ENCODE data around the gene GDF15.

DNA sequence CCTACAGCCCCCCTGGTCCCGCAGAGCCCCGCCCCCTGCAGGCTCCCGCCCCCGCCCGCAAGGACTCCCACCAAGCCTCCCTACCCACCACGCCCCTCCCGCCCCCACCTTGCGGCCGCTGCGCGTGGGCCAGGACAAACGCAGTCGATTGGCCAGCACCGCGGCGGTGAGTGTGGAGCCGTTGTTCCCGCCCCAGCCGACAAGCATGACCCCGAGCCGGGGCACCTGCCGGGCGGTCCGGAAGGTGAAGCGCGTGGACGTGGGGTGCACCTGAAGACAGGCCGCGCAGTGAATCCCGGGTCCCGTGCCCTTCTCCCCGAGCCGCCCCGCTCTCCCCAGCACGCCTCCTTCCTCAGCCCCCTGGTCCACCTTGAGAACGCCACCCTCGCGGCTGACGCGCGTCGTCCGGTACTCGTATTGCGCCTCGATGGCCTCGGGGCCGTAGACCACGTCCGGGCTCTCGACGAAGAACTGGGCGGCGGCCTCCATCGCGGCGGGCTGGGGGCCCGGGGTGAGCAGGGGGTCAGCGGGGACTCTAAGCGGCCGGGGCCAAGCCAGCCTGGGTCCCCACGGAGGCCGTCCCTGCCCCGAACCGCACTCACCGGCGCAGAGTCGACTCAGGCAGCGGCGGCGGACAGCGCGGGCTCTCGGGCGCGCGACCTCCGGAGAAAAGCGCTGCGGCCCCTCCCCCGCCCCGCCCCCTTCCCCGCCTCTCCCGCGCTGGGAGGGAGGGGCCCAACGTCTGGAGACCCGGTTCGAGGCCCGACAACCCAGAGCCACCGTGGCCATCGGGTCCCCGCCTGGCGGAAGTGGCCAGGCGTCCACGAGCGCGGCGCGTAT lies 51.8 kb downstream of the GDF15 start, which contains the start of gene ISYNA1:
- TF ChIP-seq, protein P1, sequence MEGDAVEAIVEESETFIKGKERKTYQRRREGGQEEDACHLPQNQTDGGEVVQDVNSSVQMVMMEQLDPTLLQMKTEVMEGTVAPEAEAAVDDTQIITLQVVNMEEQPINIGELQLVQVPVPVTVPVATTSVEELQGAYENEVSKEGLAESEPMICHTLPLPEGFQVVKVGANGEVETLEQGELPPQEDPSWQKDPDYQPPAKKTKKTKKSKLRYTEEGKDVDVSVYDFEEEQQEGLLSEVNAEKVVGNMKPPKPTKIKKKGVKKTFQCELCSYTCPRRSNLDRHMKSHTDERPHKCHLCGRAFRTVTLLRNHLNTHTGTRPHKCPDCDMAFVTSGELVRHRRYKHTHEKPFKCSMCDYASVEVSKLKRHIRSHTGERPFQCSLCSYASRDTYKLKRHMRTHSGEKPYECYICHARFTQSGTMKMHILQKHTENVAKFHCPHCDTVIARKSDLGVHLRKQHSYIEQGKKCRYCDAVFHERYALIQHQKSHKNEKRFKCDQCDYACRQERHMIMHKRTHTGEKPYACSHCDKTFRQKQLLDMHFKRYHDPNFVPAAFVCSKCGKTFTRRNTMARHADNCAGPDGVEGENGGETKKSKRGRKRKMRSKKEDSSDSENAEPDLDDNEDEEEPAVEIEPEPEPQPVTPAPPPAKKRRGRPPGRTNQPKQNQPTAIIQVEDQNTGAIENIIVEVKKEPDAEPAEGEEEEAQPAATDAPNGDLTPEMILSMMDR (IDR thresholded peaks at IDR 0.05), result no peak
- no peak for TF ChIP-seq EZH2 (IDR thresholded peaks at IDR 0.05; ENCODE audit: borderline replicate concordance, insufficient read depth, low read depth, low read length, poor library complexity, severe bottlenecking)
